Calu3 (cell line): ENCODE data around the gene CDC37. TPM values are rescaled to one million over a fixed set of nuclear protein-coding genes. Genes with fewer than 3 reads are reported as not detected.
"Not testable (repeated sequence)": the region's sequence is repeated elsewhere in the genome, so short reads cannot be mapped to it uniquely, and the experiment has no call there.

Experiments used
- BruUV-seq: library from RNA; stranded (reverse); fragments of 400-500 nt; replicated peaks from 2 replicates; lab custom pipeline; 2021; lab: Mats Ljungman, UMichigan
- CTCF ChIA-PET: fragments of 300-600 bp; sonication (Branson Sonifier 250); formaldehyde crosslinking; loops from one replicate; lab custom pipeline; 2022; ENCODE audit warnings: antibody characterized with exemption; lab: Charles Lee
- DNase-seq: peaks from one replicate; pipeline ENCODE4 v3.0.0; 2022
- H3K27ac Mint-ChIP-seq: one replicate; pipeline ENCODE4 v1.8.0; 2022; ENCODE audit warnings: mixed read lengths; ENCODE audit not compliant: unreplicated experiment
- H3K27me3 Mint-ChIP-seq: one replicate; pipeline ENCODE4 v1.8.0; 2022; ENCODE audit warnings: mixed read lengths; ENCODE audit not compliant: unreplicated experiment
- H3K36me3 Mint-ChIP-seq: one replicate; pipeline ENCODE4 v1.8.0; 2022; ENCODE audit warnings: mild to moderate bottlenecking, moderate library complexity, mixed read lengths; ENCODE audit not compliant: insufficient read depth, unreplicated experiment
- H3K4me1 Mint-ChIP-seq: one replicate; pipeline ENCODE4 v1.8.0; 2022; ENCODE audit warnings: mild to moderate bottlenecking, low read depth, mixed read lengths; ENCODE audit not compliant: unreplicated experiment
- H3K4me3 Mint-ChIP-seq: one replicate; pipeline ENCODE4 v1.8.0; 2022; ENCODE audit warnings: mild to moderate bottlenecking, low read depth, moderate library complexity, mixed read lengths; ENCODE audit not compliant: unreplicated experiment
- H3K9me3 Mint-ChIP-seq: one replicate; pipeline ENCODE4 v1.8.0; 2022; ENCODE audit warnings: low read depth, mixed read lengths; ENCODE audit not compliant: unreplicated experiment
- intact Hi-C: fragments of 100-400 bp; cut with micrococcal nuclease; formaldehyde crosslinking; loops from one replicate; pipeline ENCODE4 v1.10.0; 2022; ENCODE audit not compliant: unreplicated experiment
- total RNA-seq: library from RNA; stranded (reverse); gene quantifications from 2 replicates; pipeline ENCODE4 v1.2.3, GENCODE V29; 2022
- TF ChIP-seq, protein P1 (sequence below): fragments of 200-600 bp; IDR thresholded peaks from one replicate; pipeline ENCODE4 v1.8.0; 2022; ENCODE audit warnings: antibody characterized with exemption; ENCODE audit not compliant: unreplicated experiment

CDC37 gene
- total RNA-seq, 1 experiment from 2014 or later = 181 TPM

DNA sequence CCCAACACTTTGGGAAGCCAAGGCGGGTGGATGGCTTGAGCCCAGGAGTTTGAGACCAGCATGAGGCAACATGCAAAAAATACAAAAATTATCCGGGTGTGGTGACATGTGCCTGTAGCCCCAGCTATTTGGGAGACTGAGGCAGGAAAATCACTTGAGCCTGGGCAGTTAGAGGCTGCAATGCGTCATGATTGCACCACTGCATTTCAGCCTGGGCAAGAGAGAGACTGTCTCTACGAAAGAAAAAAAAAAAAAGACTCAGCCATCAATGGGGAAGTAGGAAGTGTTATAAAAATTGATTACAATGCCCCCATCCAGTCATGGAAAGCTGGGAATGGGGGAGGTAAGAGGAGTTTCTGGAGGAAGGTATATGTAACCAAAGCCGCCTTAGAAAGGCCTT, 28.4 kb downstream of the CDC37 start:
- Mint-ChIP-seq H3K9me3 (no peaks in the 10 kb centered on the region), H3K4me3 (no peak overlapping the region), H3K36me3 (peaks cover 32% of the 10 kb centered on the region), H3K27me3 (no peaks in the 10 kb centered on the region), H3K4me1 (no peaks in the 10 kb centered on the region), H3K27ac (no peak overlapping the region)
- TF ChIP-seq, protein P1, sequence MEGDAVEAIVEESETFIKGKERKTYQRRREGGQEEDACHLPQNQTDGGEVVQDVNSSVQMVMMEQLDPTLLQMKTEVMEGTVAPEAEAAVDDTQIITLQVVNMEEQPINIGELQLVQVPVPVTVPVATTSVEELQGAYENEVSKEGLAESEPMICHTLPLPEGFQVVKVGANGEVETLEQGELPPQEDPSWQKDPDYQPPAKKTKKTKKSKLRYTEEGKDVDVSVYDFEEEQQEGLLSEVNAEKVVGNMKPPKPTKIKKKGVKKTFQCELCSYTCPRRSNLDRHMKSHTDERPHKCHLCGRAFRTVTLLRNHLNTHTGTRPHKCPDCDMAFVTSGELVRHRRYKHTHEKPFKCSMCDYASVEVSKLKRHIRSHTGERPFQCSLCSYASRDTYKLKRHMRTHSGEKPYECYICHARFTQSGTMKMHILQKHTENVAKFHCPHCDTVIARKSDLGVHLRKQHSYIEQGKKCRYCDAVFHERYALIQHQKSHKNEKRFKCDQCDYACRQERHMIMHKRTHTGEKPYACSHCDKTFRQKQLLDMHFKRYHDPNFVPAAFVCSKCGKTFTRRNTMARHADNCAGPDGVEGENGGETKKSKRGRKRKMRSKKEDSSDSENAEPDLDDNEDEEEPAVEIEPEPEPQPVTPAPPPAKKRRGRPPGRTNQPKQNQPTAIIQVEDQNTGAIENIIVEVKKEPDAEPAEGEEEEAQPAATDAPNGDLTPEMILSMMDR = no peak
- no peak for DNase-seq
- CTCF ChIA-PET = interaction anchor here (0.7 to 0.8 kb wide), 2 partner anchors 14 to 18 kb away, joined by 3 to 6 read pairs; no protein-coding TSS in a partner anchor
- intact Hi-C loops = no loop called here
- BruUV-seq = no TSS peak

DNA sequence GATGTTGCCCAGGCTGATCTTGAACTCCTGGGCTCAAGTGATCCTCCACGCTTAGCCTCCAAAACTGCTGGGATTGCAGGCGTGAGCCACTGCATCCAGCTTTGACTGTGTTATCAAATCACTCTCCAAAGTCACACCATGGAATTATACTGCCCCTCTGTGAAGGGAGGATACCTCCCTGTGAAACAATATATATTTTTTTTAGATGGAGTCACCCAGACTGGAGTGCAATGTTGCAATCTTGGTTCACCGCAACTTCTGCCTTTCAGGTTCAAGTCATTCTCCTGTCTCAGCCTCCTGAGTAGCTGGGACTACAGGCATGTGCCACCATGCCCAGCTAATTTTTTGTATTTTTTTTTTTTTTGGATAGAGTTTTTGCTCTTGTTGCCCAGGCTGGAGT, 30.7 kb downstream of the CDC37 start:
- peaks cover 25% of the 10 kb centered on the region for H3K36me3 Mint-ChIP-seq
- no peaks in the 10 kb centered on the region for H3K27me3 Mint-ChIP-seq
- TF ChIP-seq, protein P1 = no peak
- DNase-seq = no peak
- no peaks in the 10 kb centered on the region for H3K4me1 Mint-ChIP-seq
- intact Hi-C loops = no loop called here
- BruUV-seq = no TSS peak
- H3K27ac Mint-ChIP-seq = no peak overlapping the region
- CTCF ChIA-PET = interaction anchor here (0.7 kb wide), 1 partner anchor 114 kb away, joined by 3 read pairs; no protein-coding TSS in a partner anchor
- H3K4me3 Mint-ChIP-seq = no peak overlapping the region
- no peaks in the 10 kb centered on the region for H3K9me3 Mint-ChIP-seq

DNA sequence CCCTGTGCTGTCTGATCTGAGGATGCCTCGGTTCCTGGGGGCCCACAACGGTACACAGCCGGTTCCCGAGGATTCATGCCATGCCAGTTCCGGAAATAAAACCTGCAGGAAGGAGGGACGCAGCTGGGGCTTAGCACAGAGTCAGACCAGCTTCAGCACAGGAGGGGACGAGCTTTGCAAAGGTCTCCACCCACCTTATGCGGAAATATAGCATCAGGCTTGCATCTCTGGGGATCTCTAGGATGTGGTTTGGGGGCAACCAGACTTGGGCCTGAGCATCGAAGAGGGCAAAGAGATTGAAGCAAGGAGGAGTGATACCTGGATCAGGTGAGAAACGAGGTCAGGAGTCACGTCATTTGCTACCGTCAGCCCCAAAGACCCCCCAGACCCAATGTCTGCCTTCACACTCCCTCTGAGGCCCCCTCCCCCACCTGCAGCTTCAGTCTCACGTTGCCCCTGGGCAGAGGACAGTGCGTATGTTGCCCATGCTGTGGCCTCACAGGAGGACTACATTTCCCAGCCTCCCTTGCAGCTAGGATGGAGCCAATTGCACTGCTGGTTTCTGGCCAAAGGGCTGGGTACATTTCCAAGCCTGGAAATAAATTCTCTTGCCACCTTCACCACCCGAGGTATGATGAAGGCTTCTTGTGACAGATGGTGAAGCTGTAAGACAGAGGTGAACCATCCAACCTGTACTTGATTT, 35.1 kb downstream of the CDC37 start:
- no peak overlapping the region for H3K4me3 Mint-ChIP-seq
- no TSS peak for BruUV-seq
- H3K9me3 Mint-ChIP-seq = no peaks in the 10 kb centered on the region
- CTCF ChIA-PET = no interaction called here
- H3K27ac Mint-ChIP-seq = no peak overlapping the region
- TF ChIP-seq, protein P1 = no peak
- H3K27me3 Mint-ChIP-seq = no peaks in the 10 kb centered on the region
- H3K4me1 Mint-ChIP-seq = no peaks in the 10 kb centered on the region
- H3K36me3 Mint-ChIP-seq = peaks cover 19% of the 10 kb centered on the region
- intact Hi-C loops = no loop called here
- no peak for DNase-seq

DNA sequence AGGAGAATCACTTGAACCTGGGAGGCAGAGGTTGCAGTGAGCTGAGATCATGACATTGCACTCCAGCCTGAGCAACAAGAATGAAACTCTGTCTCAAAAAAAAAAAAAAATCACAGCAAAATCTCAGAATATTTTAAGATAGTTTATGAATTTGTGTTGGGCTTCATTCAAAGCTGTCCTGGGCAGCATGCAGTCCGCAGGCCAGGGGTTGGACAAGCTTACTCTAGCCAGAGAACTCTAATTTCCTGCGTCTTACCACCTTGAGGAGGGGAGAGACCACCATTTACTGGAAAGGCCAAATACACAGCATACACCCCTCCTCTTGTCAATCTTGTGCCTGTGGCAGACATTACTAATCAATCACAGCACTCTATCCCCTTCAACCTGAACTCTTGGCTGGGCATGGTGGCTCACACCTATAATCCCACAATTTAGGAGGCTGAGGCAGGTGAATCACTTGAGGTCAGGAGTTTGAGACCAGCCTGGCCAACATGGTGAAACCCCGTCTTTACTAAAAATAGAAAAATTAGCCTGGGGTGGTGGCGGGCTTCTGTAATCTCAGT, 36.3 kb downstream of the CDC37 start:
- peaks cover 20% of the 10 kb centered on the region for H3K36me3 Mint-ChIP-seq
- H3K4me1 Mint-ChIP-seq, H3K27me3 Mint-ChIP-seq, intact Hi-C loops, CTCF ChIA-PET, H3K27ac Mint-ChIP-seq, H3K9me3 Mint-ChIP-seq, DNase-seq, H3K4me3 Mint-ChIP-seq, BruUV-seq: not testable (repeated sequence)

DNA sequence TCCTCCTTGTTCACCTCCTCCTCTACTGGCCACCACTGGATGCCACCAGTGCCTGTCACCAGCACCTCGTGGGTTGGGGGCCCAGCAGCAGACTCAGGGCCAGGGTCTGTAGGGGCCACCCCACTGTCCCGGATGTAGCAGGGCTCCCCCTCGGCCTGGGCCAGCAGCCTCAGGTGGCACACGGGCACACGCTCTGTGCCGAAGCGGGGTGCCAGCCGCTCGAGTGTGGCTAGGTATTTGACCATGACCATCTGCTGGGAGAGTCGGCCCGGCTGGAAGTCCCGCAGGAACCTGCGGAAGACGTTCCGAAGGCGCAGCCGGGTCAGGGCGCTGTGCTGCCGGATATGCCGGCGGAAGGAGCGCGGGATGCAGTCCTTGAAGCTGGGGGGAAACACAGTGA, 37.8 kb downstream of the CDC37 start:
- TF ChIP-seq, protein P1 = no peak
- H3K9me3 Mint-ChIP-seq = no peaks in the 10 kb centered on the region
- peaks cover 26% of the 10 kb centered on the region for H3K36me3 Mint-ChIP-seq
- no peak overlapping the region for H3K27ac Mint-ChIP-seq
- no peak overlapping the region for H3K4me3 Mint-ChIP-seq
- CTCF ChIA-PET = no interaction called here
- no peaks in the 10 kb centered on the region for H3K27me3 Mint-ChIP-seq
- no peak for DNase-seq
- intact Hi-C loops = no loop called here
- no peaks in the 10 kb centered on the region for H3K4me1 Mint-ChIP-seq
- BruUV-seq = no TSS peak
